HFF-Myc (cell line): Measurements from ENCODE around the gene ANLN.

Source experiments
- DNase-seq: peaks from one replicate; pipeline ENCODE4 v3.0.0-alpha.2; 2011; ENCODE audit warnings: low read depth; ENCODE audit errors: extremely low read depth
- H3K4me3 ChIP-seq: replicated peaks from 2 replicates; pipeline ENCODE4 v1.5.1; 2011; ENCODE audit warnings: low read depth, mild to moderate bottlenecking, control low read depth, low read length
- TF ChIP-seq, protein P1 (sequence below): IDR thresholded peaks from 2 replicates; pipeline ENCODE4 v1.5.1; 2012; ENCODE audit warnings: mild to moderate bottlenecking, low read depth, low read length, control low read depth; ENCODE audit errors: missing control alignments

ANLN gene

DNA sequence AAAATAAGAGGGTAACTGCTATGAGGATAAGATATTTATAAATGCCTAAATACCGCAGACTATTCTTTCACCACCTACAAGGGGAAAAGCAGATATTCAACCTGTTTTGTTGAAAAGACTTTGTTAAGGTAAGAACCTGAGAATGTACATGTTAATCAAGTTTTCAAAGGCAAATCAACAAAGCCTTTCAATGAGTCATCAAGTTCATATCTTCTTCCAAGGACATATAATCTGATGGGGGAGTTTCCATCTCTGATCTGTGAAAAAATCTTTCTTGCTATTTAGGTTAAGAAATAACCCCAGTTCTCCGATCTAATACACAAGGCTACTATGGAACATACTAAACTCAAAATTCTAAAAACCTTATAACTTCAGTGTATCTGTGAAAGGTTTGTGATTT is 40.0 kb upstream of the ANLN start:
- no peak overlapping the region for H3K4me3 ChIP-seq
- TF ChIP-seq, protein P1, sequence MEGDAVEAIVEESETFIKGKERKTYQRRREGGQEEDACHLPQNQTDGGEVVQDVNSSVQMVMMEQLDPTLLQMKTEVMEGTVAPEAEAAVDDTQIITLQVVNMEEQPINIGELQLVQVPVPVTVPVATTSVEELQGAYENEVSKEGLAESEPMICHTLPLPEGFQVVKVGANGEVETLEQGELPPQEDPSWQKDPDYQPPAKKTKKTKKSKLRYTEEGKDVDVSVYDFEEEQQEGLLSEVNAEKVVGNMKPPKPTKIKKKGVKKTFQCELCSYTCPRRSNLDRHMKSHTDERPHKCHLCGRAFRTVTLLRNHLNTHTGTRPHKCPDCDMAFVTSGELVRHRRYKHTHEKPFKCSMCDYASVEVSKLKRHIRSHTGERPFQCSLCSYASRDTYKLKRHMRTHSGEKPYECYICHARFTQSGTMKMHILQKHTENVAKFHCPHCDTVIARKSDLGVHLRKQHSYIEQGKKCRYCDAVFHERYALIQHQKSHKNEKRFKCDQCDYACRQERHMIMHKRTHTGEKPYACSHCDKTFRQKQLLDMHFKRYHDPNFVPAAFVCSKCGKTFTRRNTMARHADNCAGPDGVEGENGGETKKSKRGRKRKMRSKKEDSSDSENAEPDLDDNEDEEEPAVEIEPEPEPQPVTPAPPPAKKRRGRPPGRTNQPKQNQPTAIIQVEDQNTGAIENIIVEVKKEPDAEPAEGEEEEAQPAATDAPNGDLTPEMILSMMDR: no peak
- DNase-seq: no peak

GRCh38 chr7:36355490-36355889 is 34.2 kb upstream of the ANLN start:
- DNase-seq: no peak
- TF ChIP-seq, protein P1: no peak
- H3K4me3 ChIP-seq: no peak overlapping the region

- H3K4me3 ChIP-seq: no peak overlapping the region
- TF ChIP-seq, protein P1: no peak
- no peak for DNase-seq
Observed at GRCh38 chr7:36357054-36357453, 32.6 kb upstream of the ANLN start.

- no peak overlapping the region for H3K4me3 ChIP-seq
- DNase-seq: no peak
- TF ChIP-seq, protein P1: no peak
Observed at GRCh38 chr7:36358589-36358988, 31.1 kb upstream of the ANLN start.

GRCh38 chr7:36360244-36360643 is 29.4 kb upstream of the ANLN start:
- DNase-seq: no peak
- TF ChIP-seq, protein P1: no peak
- no peak overlapping the region for H3K4me3 ChIP-seq

DNA sequence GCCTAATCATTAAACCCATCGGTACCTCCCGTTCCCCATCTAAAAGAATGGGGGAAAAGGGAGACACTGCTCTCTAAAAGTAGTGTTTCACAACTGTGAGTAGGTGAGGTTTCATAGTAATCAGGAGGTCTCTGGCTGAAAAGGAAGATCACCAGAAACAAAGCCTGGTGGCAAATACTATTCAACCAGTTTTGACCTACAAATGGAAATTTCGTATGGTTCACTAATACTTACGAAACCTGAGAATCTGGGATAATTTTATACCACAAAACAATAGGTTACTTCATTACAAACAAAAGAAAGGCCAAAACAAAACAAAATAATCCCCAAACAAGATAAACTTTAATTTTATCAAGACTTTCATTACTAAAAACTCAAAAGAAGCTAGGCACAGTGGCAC is 28.4 kb upstream of the ANLN start:
- H3K4me3 ChIP-seq: no peak overlapping the region
- TF ChIP-seq, protein P1: no peak
- no peak for DNase-seq

DNA sequence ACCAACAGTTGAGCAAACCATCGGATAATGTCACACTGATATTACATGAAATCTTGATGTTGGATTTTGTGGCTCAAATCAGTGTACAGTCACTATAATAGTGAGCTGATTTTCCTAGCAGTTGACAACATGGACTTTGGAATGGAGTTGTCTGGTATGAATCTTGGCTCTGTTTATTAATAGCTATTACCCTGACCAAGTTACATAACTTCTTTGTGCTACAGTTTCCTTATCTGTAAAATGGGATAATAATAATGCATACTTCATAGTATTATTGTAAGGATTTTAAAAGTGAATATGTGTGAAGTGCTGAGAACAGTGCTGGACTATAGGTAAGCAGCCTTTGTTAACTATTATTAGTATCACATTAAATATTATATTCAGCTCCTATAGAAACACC is 26.1 kb upstream of the ANLN start:
- no peak for DNase-seq
- TF ChIP-seq, protein P1: no peak
- H3K4me3 ChIP-seq: no peak overlapping the region
